Ovary (tissue), 3 donors: Measurements from ENCODE around the gene SLC4A1.

ENCODE experiments used
- CTCF ChIP-seq, 3 donors: fragments of 450-650 bp in 2 of 3; fragments of 200-600 bp in 1 of 3; IDR thresholded peaks; one replicate each; pipeline versions ENCODE4 v1.5.1 to v1.8.0; 2016 to 2022; ENCODE audit warnings: antibody characterized with exemption in 3 of 3, mild to moderate bottlenecking in 1 of 3
- EP300 ChIP-seq: sonication (generic); formaldehyde crosslinking; IDR thresholded peaks from one replicate; pipeline ENCODE4 v1.6.1; 2017; ENCODE audit warnings: antibody characterized with exemption
- donor health status: DM: no; HTN: no; CAD: no.

GRCh38 chr17:44207319-44207718 lies 60.6 kb downstream of the SLC4A1 start:
- no peak for TF ChIP-seq EP300
- TF ChIP-seq CTCF (IDR thresholded peaks at IDR 0.05), result no peak
